NCI-H2081 (cell line): ENCODE results near the gene CCDC78.

Source experiments
- DNase-seq, 2 experiments: peaks; one replicate each; lab custom pipeline; 2025; lab: John Stamatoyannopoulos, UW

Gene CCDC78

GRCh38 chr16:710500-711075, 15.7 kb downstream of the CCDC78 start:
- no peak for DNase-seq

GRCh38 chr16:709566-710499, 16.4 kb downstream of the CCDC78 start:
- peak; percentile 74 to 81 for DNase-seq

GRCh38 chr16:708959-709358, 17.3 kb downstream of the CCDC78 start:
- DNase-seq: no peak

- no peak for DNase-seq
Observed at GRCh38 chr16:708019-708418, 18.2 kb downstream of the CCDC78 start.

GRCh38 chr16:707062-707538, 19.1 kb downstream of the CCDC78 start:
- DNase-seq: no peak

- no peak for DNase-seq
Observed at GRCh38 chr16:706189-707061, 19.8 kb downstream of the CCDC78 start.

- peak; percentile 58 to 68 for DNase-seq
Observed at GRCh38 chr16:705431-706188, 20.6 kb downstream of the CCDC78 start, which contains the start of gene FBXL16. Gene FBXL16 (minus strand): TSS chr16:705801. CDS start chr16:697405, 8,396 bp downstream.

GRCh38 chr16:704552-705380, 21.5 kb downstream of the CCDC78 start:
- no peak for DNase-seq

- no peak for DNase-seq
Observed at GRCh38 chr16:704047-704446, 22.2 kb downstream of the CCDC78 start.

GRCh38 chr16:703406-703805, 22.8 kb downstream of the CCDC78 start:
- DNase-seq: no peak

GRCh38 chr16:702341-702740, 23.9 kb downstream of the CCDC78 start:
- DNase-seq: no peak

GRCh38 chr16:700684-701584, 25.3 kb downstream of the CCDC78 start:
- no peak for DNase-seq

- DNase-seq: no peak
Observed at GRCh38 chr16:698911-699671, 27.2 kb downstream of the CCDC78 start.

- DNase-seq: peak; percentile 83 to 93
Observed at GRCh38 chr16:695355-696089, 30.7 kb downstream of the CCDC78 start.

- no peak for DNase-seq
Observed at GRCh38 chr16:694863-695354, 31.3 kb downstream of the CCDC78 start.

- peak; percentile 33 to 55 for DNase-seq
Observed at GRCh38 chr16:694187-694862, 31.9 kb downstream of the CCDC78 start.

- DNase-seq: no peak
Observed at GRCh38 chr16:693766-694165, 32.5 kb downstream of the CCDC78 start.
